Astrocyte of the cerebellum (primary cell): ENCODE results near the gene SMCHD1.

ENCODE experiments used
- DNase-seq: peaks from one replicate; pipeline ENCODE4 v3.0.0-alpha.2; 2011; ENCODE audit warnings: low read depth
- H3K4me3 ChIP-seq: 2 replicates; pipeline ENCODE4 v1.5.1; 2011; ENCODE audit warnings: mild to moderate bottlenecking, low read depth, low read length, moderate library complexity
- in situ Hi-C: cut with HindIII; loops from 2 replicates; pipeline ENCODE4 v1.10.0; 2017; ENCODE audit warnings: low sequenced_read_pairs
- TF ChIP-seq, protein P1 (sequence below): IDR thresholded peaks from 2 replicates; pipeline ENCODE4 v1.5.1; 2012; ENCODE audit warnings: low read length, low read depth, moderate library complexity, mild to moderate bottlenecking; ENCODE audit errors: missing control alignments

The SMCHD1 gene

DNA sequence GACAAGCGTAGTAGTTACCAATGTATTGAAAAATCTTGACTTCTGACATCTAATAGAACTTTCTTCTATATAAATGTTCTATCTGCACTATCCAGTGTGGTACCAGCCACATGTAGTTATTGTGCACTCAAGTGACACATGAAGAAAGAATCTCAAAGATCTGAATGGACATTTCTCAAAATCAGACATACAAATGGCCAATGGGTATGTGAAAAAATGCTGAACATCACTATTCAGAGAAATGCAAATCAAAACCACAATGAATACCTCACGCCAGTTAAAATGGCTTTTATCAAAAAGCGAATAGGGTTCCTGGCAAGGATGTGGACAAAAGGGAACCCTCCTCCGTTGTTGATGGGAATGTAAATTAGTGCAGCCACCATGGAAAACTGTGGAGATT is 37.5 kb upstream of the SMCHD1 start:
- in situ Hi-C loops: no loop called here
- TF ChIP-seq, protein P1, sequence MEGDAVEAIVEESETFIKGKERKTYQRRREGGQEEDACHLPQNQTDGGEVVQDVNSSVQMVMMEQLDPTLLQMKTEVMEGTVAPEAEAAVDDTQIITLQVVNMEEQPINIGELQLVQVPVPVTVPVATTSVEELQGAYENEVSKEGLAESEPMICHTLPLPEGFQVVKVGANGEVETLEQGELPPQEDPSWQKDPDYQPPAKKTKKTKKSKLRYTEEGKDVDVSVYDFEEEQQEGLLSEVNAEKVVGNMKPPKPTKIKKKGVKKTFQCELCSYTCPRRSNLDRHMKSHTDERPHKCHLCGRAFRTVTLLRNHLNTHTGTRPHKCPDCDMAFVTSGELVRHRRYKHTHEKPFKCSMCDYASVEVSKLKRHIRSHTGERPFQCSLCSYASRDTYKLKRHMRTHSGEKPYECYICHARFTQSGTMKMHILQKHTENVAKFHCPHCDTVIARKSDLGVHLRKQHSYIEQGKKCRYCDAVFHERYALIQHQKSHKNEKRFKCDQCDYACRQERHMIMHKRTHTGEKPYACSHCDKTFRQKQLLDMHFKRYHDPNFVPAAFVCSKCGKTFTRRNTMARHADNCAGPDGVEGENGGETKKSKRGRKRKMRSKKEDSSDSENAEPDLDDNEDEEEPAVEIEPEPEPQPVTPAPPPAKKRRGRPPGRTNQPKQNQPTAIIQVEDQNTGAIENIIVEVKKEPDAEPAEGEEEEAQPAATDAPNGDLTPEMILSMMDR: no peak
- H3K4me3 ChIP-seq: no peak overlapping the region
- DNase-seq: peak; percentile 72

DNA sequence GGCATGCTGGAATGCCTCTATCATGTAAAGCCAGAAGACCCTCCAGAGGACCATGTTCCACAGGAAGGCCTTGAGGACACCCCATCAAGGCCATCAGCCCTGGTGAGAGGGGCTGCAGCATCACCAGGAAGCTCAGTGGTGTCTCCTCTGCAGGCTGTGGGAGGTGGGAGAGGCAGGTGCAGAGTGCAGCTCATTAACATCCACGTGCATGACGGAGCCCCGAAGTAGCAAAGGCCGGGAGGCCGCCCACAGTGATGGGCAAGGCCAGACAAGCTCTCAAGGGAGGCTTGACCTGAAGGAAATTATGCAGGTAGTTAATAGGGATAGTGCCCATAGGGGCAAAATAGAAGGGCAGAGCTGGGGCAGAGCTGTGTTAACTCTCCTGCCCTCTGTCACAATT is 30.3 kb upstream of the SMCHD1 start:
- no peak overlapping the region for H3K4me3 ChIP-seq
- no peak for DNase-seq
- in situ Hi-C loops: no loop called here
- TF ChIP-seq, protein P1: no peak

DNA sequence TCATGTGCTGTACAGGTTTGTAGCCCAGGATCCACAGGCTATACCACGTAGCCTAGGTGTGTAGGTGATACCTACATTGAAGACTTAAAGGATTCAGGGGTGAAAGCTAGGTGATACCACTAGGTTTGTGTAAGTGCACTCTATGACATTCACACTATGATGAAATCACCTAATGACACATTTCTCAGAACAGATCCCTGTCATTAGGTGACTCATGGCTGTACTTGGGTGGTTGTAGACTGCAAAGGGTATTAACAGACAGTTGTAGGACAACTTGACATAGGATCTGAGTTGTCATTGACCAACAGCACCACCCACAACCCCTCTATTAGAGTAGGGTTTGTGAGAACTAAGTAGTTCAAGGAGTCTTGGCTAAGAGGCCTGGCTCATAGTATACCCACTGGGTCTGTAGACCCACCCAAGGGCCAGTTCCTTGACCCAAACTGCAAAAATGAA is 27.7 kb upstream of the SMCHD1 start:
- TF ChIP-seq, protein P1: no peak
- in situ Hi-C loops: no loop called here
- DNase-seq: no peak
- H3K4me3 ChIP-seq: no peak overlapping the region

DNA sequence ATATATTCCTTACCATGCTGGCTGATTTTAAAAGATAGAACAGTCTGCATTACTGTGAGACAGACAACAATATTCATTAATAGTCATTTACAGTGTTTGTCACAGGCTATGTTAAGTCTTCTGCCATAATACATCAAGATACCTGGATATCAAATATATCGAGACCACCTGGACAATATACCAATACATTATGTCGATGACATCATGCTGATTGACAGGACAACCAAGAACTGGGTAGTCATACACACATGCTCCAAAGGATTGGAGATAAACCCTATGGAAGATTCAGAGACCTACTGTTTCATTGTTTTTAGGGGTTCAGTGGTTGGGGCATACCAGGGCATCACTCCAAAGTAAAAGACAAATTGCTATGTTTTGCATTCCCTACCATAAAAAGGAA is 26.5 kb upstream of the SMCHD1 start:
- in situ Hi-C loops: no loop called here
- TF ChIP-seq, protein P1: no peak
- no peak for DNase-seq
- H3K4me3 ChIP-seq: no peak overlapping the region

DNA sequence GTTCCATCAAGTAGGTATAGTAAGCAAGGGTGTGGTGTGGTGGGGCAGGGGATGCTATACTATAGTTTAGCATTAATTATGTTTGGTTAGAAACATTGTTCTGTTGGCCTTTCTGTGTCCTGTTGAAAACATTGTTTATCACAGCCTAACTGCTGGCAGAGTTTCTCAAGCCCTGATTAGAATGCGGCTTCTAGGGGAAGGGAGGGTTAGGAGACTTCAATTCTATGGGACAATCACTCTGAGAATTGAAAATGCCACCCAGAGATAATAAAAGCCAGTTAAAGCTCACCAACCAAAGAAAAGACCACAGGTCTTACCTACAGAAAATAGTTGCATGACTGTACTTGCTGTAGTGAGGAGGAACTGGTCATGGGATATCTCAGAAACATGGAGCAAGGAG is 19.9 kb upstream of the SMCHD1 start:
- DNase-seq: no peak
- TF ChIP-seq, protein P1: no peak
- in situ Hi-C loops: no loop called here
- H3K4me3 ChIP-seq: no peak overlapping the region

DNA sequence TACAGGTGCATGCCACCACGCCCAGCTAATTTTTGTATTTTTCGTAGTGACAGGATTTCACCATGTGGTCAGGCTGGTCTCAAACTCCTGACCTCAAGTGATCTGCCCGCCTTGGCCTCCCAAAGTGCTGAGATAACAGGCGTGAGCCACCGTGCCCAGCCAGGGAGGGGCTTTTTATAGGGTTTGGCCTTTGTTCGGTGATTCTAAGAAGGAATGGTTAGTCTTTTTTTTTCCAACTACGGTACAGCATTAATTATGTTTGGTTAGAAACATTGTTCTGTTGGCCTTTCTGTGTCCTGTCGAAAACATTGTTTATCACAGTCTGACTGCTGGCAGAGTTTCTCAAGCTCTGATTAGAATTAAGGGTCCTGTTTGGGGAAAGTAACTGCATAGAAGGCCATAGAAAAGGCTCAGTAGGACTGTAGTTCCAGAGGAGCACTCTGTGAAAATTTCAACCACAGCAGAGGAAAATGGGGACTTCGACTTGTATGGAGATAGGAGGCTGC is 19.3 kb upstream of the SMCHD1 start:
- DNase-seq: no peak
- TF ChIP-seq, protein P1: no peak
- H3K4me3 ChIP-seq: no peak overlapping the region
- in situ Hi-C loops: no loop called here

DNA sequence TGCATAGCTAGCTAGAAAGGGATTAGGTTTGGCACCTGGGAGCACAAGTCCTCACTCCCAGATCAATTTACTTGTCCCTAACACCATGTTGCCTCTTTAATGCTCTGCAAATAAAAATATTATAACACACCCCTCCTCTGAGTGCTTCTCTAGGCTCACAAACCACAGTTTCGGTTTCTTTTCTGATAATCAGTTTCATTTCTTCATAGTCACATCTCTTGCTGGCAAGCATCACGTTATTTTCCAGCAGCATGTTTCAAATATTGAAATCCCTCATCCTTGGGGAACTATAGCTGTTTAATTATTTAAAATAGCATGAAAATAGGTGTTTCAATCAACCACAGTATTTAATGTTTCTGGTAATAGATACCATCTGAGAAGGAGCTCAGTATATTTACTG is 13.9 kb upstream of the SMCHD1 start:
- TF ChIP-seq, protein P1: no peak
- in situ Hi-C loops: no loop called here
- DNase-seq: no peak
- H3K4me3 ChIP-seq: no peak overlapping the region
